Measurements from ENCODE around the gene NUBP2.
"Not testable (repeated sequence)": the region's sequence is repeated elsewhere in the genome, so short reads cannot be mapped to it uniquely, and the experiment has no call there.

The NUBP2 gene

DNA sequence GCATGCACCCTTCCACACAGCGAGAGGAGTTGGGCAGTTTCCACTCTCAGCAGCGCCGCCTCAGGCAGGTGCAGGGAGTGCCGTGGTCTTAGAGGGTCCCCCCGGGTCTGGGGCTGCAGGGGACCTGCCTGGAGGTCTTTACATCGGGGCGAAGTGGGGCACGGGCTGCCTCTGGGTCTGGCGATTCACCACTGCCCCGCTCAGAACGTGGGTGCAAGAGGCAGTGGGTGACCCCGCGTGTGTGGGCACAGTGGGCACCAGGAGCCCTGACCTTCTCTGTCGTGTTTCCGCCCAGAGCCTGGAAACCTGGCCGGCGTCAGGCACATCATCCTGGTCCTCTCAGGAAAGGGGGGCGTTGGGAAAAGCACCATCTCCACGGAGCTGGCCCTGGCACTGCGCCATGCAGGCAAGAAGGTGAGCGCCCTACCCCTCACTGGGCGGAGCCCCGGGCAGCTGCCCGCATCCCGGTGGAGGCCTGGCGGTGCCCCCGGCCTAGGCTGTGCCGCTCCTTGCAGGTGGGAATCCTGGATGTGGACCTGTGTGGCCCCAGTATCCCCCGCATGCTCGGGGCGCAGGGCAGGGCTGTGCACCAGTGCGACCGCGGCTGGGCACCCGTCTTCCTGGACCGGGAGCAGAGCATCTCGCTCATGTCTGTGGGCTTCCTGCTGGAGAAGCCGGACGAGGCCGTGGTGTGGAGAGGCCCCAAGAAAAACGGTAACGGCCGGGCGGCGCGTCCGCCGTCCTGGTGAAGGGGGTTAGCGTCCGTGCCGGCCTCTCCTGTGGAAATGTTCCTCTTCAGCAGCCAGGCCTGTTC is 3.7 kb downstream of the NUBP2 start:
- DNase-seq (ENCODE audit: low read depth in 2 of 2) = no peak

DNA sequence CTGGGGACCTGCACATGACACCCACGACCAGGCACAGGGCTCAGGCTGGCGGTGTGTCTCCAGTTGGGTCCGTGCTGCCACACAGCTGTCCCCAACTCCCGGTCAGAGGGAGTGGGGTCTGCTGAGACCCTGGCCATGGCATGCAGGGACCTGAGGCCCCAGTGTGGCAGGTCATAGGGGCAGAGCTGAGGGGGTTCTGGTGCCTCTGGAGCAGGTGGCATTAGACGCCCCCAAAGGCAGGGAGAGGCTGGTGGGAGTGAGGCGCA is 4.2 kb downstream of the NUBP2 start:
- no peak for DNase-seq (ENCODE audit: low read depth in 2 of 2)

DNA sequence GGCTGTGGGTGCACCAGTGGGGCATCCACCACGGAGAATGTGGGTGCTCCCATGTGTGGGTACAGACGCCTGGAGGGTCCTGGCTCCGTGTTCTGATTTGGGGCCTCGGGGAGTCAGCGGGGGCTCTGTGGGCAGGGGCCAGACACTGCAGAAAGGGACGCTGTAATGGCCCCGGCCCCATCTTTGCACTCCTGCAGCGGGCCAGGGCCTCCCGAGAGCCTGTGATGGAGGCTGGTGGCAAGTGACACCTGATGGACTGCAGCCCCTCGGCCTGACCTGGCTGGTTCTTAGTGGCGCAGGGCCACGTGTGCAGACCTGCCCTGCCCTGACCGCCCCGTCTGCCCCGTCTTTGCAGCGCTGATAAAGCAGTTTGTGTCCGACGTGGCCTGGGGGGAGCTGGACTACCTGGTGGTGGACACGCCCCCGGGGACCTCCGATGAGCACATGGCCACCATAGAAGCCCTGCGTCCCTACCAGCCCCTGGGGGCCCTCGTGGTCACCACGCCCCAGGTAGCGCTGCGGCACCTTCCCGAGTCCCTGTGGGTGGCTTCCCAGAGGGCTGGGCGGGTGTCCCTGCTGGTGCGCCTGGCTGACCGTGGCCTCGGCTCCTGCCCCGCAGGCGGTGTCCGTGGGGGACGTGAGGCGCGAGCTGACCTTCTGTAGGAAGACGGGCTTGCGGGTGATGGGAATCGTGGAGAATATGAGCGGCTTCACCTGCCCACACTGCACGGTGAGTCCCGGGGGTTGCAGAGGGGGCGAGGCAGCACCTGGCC is 4.7 kb downstream of the NUBP2 start:
- no peak for DNase-seq (ENCODE audit: low read depth in 2 of 2)

DNA sequence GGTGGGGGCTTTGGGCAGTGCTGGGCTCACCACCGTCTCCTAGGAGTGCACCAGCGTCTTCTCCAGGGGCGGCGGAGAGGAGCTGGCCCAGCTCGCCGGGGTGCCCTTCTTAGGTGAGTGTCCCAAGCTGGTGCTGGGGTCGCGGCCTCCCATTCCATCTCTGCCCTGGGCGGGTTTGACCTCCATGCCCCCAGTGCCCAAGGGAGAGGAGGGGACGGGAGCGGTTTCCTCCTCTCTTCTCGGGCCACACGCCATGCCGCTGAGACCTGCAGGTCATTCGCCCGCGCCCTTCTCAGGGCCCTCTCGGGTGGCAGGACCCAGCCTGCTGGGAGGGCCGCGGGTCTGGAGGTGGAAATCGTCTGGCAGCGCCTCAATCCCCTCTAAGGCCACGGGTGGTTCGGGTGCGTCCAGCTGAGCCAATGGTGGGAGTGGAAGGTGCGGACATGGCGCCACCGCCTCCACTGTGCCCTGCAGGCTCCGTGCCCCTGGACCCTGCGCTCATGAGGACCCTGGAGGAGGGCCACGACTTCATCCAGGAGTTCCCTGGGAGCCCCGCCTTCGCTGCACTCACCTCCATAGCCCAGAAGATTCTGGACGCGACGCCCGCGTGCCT is 5.4 kb downstream of the NUBP2 start:
- no peak for DNase-seq (ENCODE audit: low read depth in 2 of 2)

DNA sequence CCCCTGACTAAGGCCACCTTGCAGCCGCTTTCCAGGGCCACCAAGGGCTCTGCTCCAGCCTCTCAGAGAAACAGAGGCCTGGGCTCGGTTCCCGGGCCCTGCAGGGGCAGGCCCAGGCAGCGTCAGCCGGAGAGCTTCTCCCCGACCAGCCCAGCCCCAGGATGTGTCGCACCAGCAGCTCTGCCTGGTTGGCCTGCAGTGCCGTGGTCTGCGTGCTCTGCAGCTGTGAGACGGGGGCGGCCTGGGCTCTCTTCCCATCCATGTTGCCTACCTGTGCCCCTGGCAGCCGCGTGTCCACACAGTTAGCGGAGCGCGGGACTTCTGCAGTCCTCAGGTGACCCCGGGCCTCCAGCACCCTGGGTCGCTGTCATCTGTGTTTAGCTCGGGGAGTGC is 5.9 kb downstream of the NUBP2 start:
- no peak for DNase-seq (ENCODE audit: low read depth in 2 of 2)

DNA sequence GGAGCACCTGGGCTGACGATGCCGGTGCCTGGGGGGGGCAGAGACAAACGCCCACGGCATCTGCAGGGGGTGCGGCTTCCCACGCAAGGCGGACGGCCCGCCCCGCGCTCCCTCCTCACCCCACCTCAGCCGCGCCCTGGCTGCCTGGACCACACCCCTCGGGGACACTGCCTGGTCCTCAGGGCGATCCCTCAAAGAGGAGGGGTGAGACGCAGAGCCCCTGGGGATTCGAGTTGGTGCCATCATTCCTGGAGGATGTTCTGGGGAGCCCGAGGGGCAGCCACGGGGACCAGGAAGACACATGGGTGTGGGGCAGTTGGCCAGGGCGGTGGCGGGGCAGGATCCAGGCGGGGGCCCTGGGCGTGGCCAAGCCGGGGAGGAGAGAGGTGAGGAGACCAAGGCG is 6.9 kb downstream of the NUBP2 start:
- no peak for DNase-seq (ENCODE audit: low read depth in 2 of 2)

DNA sequence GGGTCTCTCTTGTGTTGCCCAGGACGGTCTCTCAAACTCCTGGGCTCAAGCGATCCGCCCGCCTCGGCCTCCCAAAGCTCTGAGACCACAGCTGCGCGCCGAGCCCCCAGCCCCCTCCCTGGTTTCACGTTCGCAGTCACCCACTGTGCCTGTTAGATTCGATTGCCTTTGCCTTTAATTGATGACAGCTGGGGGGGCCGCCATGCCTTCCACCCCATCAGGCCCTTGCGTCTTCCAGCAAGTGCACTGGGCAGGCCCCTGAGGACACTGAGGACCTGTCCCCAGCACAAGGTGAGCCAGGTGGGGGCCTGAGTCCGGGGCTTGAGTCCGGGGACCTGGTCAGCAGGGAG is 7.5 kb downstream of the NUBP2 start:
- DNase-seq (ENCODE audit: low read depth in 2 of 2) = no peak

DNA sequence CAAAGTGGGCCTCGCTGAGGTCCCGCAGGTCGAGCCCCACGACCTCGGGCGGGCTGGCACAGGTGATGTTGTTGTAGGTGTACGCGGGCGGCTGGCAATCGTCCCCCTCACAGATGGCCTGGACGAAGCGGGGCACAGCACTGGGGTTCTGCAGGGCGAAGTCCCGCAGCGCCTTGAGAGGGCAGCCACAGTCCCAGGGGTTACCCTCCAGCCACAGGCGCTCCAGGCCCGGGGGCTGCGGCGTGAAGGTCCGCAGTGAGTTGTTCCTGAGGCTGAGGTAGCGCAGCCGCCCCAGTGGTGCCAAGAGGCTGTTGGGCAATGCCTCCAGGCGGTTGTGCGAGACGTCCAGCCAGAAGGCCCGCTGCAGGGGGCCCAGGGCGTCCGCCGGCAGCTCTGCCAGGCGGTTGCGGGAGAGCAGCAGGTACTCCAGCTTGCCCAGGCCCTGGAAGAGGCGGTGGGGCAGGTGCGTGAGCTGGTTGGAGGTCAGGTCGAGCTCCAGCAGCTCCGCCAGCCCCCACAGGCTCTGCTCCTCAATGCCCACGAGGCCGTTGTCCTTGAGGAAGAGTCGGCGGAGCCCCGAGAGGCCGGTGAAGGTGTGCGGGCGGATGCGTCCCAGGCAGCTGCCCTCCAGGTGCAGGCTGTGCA is 8.0 kb downstream of the NUBP2 start:
- DNase-seq (ENCODE audit: low read depth in 2 of 2) = no peak

DNA sequence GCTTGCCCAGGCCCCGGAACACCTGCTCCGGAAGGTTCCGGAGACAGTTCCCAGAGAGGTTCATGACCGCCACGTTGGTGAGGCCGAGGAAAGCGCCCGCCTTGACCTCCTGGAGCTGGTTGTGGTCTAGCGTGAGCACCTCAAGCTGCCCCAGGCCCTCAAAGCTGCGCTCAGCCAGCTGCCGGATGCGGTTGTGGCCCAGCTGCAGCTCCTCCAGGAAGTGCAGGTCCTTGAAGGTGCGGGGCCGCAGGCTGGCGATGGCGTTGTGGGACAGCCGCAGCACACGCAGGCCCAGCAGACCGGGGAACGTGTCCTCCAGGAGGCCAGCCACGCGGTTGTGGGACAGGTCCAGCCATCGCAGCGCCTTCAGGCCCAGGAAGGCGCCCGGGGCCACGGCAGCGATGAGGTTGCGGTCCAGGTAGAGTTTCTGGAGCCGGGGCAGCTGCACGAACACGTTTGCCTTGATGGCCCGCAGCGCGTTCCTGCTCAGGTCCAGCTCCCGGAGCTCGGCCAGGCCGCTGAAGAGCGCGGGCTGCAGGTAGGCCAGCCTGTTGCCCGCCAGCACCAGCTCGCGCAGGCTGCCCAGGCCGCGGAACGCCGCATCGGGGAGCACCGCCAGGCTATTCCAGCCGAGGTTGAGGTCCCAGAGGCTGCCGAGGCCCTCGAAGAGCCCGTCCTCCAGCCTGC is 8.6 kb downstream of the NUBP2 start:
- DNase-seq (ENCODE audit: low read depth in 2 of 2) = no peak

DNA sequence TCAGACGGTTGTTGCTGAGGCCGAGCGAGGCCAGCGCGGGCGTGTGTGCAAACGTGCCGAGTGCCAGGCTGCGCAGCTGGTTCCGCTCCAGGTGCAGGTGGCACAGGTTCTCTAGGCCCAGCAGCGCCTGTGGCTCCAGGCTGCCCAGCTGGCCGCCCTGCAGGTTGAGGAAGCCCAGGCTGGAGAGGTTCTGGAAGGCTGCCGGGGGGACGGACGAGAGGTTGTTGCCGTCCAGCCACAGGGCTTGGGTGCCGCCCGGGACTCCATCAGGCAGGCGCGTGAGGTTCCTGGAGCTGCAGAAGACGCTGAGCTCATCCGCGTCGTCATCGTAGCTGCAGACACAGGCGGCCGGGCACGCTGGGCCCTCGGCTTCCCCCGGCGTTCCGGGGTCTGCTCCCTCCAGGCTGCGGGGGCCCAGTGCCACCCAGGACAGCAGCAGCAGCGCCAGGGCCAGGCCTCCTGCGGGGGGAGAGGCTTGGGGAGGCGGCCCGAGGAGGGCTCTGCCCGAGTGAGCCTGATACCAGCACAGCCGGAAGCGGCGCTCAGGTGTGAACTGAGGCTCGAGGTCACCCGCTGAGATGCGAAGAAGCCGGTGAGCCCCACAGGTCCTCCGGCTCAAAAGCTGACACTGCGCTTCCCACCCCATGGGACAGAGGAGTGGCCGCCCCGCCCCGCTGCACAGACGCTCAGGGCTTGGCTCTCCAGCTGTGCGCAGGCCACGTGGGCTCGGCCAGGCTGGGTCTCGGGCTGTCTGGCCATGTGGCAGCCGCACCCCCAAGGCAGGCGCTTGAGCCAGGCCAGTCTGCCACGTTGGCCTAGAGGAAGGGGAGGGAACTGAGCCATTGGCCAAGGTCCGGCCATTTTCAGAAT is 9.4 kb downstream of the NUBP2 start:
- DNase-seq (ENCODE audit: low read depth in 2 of 2) = no peak

DNA sequence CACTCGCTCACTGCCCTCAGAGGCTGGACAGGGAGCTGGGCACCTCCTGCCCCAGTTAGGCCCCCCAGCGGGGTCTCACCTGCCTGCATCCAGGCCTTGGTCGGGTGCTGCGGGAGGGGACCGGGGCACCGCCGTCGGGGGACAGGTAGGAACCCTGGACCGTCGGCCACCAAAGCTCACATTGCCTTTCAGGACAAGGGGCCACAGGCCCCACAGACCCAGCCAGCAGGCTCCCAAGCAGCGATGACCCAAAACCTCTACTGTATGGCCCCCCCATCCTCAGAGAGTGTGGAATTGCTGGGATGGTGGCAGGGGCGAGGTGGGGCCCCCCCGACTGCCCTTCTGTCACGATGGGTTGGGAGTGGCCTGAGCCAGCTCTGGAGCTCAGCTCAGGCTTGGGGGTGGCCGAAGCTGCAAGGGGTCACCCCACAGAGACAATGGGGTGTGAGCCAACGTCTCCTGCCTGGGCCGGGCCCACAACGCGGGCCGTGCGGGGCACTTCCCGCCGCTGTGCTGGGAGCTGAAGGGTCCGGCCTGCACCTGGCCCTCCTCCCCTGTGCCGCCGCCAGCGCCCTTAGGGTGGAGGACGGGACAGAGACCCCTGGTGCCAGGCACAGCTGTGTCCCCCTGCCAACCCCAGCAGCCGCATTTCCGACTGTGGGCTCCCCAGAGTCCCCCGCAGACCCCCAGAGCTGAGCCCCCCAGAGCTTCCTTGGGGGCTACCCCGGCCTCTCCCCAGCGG is 10.2 kb downstream of the NUBP2 start:
- DNase-seq (ENCODE audit: low read depth in 2 of 2) = no peak

DNA sequence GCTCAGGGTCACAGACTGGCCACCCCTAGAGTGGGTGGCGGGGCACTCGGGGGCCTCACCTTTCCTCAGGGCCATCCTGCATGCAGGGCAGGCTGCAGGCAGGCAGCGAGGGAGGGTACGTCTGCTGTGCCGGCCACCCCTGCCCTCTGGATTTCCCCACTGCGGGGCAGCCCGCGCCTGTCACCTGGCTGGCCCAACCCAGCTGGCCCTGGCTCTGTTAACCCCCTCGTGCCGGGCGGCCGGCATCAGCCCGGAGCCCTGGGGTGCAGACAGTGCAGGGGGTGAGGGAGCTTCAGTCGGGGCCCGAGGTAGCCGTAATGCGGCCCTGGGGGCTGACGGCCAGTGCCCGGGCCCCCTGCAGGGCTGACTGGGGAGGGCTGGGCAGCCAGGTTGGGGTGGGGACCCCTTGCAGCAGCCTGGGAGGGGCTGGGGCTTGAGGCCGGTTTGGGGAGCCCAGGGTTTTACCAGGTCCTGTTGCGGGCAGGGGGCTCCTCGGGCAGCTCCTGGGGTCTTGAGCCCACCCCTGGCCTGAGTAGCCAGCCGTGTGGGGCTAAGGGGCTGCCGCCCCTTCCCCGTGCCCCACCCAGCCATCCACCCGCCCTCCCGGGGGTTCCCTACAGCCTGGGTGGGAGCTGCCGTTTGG is 10.9 kb downstream of the NUBP2 start, which contains the start of gene IGFALS:
Gene IGFALS (minus strand): TSS at position 128 of the 643 bp plus-strand sequence. CDS start 53 bp downstream, at position 75.
- DNase-seq (ENCODE audit: low read depth in 2 of 2) = no peak

DNA sequence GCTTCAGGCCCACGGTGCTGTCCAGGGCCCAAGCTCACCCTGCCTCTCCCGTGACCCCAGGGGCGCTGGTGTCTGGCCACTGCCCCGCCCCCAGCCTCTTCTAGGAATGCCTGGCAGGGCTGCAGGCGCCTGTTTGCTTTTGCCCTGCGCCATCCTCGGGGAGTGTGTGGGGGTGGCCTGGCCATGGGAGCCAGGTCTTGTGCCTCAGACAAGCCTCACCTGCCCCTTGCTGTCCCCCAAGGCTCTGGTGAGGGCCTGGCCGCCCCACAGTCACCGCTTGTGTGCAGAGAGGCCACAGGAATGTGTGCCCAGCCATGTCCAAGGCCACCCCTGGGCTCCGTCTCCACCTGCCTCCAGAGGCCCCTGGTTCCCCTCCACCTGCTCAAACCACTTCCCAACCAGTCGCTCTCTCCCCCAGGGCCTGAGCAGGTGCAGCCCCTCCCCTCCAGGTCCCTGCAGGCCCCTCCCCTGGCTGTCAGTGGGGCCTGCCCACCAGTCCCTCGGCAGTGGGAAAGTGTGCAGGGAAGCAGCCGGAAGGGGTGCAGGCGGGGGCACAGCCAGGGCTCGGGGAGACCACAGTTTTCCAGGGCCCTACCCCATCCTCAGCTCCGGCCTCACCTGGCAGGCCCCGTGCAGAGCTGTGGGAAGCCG is 11.6 kb downstream of the NUBP2 start:
- no peak for DNase-seq (ENCODE audit: low read depth in 2 of 2)

DNA sequence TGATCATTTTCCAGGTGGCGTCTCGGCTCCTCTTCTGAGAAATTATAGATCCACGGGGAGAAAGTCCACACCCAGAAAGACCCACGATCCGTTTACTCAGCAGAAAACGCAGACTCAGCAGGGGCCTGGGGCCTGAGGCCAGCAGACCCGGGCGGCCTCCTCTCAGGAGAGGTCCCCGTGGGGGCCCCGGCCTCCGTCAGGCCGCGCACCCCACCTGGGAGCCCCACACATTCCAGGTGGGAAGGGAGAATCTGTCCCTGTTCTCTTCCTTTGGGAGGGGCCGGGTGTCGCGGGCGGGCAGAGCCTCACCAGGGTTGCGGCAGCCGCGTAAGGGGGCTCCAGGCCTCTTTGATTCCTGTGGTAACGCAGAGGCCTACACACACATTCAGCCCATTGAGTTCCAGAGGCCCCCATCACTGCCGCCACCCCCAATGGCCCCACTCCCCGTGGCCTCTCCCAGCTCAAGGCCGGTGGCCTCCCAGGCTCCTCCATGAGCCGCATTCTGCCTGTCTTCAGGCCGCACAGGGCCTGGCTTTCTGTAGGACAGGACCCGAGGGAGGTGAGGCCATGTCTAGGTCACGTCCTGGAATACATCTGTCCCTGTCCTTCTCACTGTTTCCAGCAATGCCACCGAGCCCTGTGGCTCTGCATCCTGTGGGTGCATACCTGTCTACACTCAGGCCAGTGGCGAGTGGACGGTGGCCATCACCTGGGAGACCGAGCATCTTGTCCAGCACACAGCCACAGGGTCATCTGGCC is 12.3 kb downstream of the NUBP2 start:
- DNase-seq (ENCODE audit: low read depth in 2 of 2) = no peak

DNA sequence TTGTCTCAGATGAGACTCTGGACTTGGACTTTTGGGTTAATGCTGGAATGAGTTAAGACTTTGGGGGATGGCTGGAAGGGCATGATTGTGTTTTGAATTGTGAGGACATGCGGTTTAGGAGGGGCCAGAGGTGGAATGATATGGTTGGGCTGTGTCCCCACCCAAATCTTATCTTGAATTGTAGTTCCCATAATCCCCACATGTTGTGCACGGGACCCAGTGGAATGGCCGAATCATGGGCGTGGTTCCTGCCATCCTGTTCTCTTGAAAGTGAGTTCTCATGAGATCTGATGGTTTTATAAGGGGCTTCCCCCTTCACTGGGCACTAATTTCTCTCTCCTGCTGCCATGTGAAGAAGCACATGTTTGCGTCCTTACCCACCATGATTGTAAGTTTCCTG is 16.5 kb downstream of the NUBP2 start:
- DNase-seq (ENCODE audit: low read depth in 2 of 2) = not testable (repeated sequence)

DNA sequence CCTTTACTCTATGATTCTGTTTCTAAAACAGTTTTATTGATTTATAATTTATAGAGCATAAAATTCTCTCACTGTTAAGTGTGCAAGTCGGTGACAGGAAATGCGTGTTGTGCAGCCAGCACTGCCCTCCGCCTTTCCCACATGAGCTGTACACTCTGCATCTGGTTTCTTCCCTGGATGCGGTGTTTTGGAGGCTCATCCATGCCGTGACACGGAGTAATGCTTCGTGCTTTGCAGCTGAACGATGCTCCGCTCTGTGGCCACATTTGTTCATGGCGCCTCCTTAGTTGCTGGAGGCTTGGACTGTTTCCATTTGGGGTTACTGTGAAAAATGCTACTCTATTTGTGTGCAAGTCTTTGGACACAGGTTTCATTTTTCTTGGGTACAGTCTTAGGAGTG is 17.9 kb downstream of the NUBP2 start:
- no peak for DNase-seq (ENCODE audit: low read depth in 2 of 2)

DNA sequence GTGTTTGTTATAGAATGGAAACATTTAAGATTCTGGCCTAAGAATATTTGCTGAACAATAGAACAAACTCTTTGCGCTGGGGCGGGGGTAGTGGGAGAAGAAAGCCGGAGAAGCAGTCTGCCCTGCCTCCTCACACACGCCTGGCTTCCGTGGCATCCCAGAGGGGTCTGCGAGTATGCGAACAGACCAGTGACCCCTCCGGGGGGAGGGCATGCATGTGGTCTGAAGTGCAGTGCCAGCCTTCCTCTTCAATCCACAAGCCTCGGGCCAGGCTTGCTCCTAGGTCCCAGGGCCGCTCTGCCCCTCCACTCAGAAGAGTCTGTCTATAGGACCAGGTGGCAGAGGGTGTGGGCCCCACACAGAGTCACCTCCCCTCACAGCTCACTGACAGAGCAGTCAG is 24.9 kb downstream of the NUBP2 start:
- no peak for DNase-seq (ENCODE audit: low read depth in 2 of 2)

DNA sequence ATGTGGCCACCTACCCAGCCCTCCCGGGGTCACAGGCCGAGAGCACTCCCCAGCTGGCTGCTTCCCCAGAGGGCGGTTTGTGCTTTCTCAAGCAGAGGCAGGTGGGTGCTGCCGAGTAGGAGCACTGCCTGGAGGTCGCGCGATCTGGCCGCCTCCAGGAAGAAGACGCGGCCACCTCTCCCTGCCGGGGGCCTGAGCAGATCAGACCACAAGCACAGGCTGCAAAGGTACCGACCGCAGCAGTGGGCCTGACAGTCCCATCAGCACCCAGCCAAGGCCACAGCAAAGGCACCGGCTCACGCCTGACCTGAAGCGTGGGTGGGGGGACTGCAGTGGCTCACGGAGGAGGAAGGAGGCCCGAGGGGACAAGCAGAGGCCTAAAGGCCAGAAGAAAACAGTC is 25.9 kb downstream of the NUBP2 start:
- DNase-seq (ENCODE audit: low read depth in 2 of 2) = no peak
